Measurements from ENCODE around the gene PRKAG2. TPM values are rescaled to one million over a fixed set of nuclear protein-coding genes. Genes with fewer than 3 reads are reported as not detected.

Gene PRKAG2
- total RNA-seq, 1 donor from 2014 or later = 17.7 TPM

DNA sequence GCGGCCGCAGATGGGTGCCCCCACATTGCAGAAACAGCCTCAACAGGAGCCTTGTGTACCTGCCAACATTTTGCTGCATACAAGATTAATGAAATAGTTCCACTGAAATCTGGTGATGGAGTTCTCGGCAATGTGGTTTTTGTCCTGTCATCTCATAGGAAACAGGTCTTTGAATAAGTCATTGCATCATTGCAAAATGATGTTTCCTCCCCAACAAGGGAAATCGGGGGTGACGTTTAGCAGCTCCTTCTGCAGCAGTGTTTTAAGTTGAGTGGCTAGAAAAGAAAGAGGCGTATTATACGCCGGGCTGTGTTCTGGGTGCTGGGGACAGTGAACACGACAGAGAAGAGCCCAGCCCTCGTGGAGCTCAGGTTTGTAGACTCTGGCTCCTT lies 177.0 kb downstream of the PRKAG2 start:
- intact Hi-C loops (cut with micrococcal nuclease) = no loop called here

DNA sequence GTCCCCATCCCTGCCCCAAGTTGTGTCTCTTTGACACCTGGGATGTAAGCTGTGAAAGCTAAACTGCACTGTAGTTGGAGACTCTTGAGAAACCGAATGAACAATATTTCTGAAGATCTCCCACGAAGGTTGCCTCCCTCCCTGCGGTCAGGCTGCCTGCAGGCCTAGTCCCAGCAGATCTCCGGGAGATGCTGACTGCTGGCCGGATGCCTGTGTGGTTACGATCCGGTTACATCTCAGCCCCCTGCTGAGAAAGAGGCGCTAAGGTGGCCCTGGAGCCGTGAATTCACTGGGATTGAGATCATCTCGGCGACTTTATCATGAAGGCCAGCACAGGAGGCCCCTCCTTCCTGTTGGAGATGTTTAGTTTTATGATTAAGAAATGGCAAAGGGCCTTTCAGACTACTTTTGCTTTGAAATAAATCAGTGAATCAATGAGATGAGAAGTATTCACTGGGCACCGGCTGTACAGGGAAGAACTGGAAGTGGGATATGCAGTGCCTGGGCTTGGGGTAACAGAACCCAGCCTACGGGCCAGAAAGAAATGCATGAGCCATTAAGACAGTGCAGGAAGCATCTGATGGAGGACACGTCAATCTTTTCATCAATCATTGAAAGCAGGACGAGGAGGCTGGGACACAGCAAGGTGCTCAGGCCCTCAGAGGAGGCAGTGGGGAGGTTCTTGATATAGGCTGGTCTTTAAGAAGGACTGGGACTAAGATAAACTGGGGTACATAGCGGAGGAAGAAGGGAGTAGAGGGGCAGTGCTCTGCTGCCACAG lies 177.6 kb downstream of the PRKAG2 start:
- intact Hi-C loops (cut with micrococcal nuclease) = no loop called here

DNA sequence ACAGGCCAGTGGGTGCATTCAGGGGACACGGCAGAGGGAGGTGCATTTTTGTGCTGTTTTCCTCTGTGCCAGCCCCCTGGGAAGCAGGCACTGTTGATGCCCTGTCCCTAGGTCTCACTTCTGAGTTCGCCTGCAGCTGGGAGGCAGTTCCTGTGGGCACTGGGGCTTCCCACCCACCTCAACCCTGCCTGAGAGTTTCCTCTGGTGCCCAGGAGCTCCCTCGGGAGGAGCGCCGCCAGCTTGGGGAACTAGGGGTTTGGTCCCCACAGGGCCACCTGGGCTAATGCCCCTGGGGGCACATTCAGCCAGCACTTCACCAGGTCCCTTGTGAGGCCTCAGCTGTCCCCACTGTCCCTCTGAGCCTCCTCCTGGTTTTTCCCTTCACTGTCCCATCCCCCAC lies 179.0 kb downstream of the PRKAG2 start:
- intact Hi-C loops (cut with micrococcal nuclease) = no loop called here

GRCh38 chr7:151697515-151697895 lies 179.4 kb downstream of the PRKAG2 start:
- intact Hi-C loops (cut with micrococcal nuclease) = no loop called here

DNA sequence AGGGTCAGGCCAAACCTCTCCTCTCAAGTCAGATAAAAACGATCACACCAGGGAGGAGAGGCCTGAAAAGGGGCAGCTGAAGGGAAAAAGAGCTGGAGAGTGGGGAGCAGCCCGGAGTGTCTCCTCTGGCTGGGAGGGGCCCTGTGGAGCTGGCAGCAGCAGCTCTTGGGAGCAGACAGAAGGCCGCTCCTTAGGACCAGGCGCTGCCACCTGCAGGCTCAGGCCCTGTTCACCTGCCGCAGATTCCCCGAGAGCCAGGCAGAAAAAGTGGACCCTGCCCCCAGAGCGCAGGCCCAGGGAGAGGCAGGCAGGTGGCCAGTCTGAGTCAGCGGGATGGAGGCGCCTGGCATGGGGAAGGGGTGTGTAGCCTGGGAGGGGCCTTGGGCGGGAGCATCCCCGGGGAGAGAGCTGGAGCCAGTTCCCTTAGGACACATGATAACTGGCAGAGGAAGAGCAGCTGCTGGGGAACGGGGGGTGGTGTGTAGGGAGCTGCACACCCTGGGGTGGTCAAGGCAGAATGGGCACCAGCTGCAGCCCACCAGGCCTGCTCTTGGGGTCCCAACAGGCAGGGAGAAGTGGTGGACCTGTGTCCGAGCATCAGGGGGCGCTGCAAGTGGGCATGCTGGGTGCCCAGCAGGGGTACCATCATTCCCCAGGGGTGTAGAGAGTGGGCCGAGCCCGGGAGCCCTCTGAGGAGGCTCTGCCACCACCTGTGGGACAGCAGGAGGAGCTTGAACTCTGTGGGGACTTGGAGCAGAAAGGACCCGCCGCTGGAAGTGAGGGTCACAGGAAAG lies 180.0 kb downstream of the PRKAG2 start:
- intact Hi-C loops (cut with micrococcal nuclease) = no loop called here

DNA sequence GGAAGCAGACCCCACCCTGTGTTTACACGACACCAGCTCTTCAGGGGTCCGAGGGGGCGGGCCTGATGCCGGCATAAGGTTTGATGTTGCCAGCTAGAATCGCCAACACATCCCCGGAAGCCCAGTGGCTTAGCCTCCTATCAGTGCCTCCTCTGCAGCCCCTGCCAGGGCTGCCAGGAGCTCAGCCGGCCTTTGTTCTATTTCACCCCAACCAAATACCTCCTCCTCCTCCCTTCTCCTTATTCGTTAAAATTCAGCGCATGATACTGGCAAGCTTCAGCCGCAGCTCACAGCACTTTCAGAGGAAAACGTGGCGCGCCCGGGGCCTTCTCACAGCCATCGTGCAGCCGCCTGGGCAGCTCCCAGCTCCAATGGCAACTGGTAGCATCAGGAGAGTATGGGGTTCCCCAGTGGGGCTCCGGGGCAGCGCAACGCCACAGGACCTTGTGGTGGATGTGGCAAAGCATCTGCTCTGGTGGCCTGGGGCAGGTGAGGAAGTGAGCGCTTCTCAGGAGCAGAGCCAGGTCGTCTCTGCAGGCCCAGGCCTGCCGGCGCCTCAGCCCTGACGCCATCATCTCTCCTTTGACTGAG lies 180.9 kb downstream of the PRKAG2 start:
- intact Hi-C loops (cut with micrococcal nuclease) = no loop called here

GRCh38 chr7:151694828-151695580 lies 181.9 kb downstream of the PRKAG2 start:
- intact Hi-C loops (cut with micrococcal nuclease) = no loop called here

DNA sequence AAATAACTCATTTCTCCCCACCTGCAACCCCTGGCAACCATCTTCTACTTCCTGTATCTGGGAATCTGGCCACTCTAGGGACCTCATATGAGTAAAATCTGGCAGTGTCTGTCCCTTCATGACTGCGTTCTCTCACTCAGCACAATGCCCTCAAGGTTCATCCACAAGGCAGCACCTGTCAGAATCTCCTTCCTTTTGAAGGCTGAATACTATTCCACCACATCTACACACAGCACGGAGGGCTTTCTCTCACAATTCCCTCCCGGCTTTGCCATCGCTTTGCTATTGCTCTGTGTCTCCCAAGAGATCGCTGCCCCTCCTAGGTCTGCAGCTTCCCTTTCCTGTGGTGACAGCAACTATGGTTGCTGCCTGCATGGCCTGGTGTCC lies 182.5 kb downstream of the PRKAG2 start:
- intact Hi-C loops (cut with micrococcal nuclease) = no loop called here

- intact Hi-C loops (cut with micrococcal nuclease) = no loop called here
Measured at GRCh38 chr7:151693140-151693539, 183.8 kb downstream of the PRKAG2 start.

GRCh38 chr7:151692721-151693120 lies 184.2 kb downstream of the PRKAG2 start:
- intact Hi-C loops (cut with micrococcal nuclease) = no loop called here

- intact Hi-C loops (cut with micrococcal nuclease) = no loop called here
Measured at GRCh38 chr7:151691449-151691848, 185.5 kb downstream of the PRKAG2 start.

GRCh38 chr7:151690606-151691005 lies 186.3 kb downstream of the PRKAG2 start:
- intact Hi-C loops (cut with micrococcal nuclease) = no loop called here

DNA sequence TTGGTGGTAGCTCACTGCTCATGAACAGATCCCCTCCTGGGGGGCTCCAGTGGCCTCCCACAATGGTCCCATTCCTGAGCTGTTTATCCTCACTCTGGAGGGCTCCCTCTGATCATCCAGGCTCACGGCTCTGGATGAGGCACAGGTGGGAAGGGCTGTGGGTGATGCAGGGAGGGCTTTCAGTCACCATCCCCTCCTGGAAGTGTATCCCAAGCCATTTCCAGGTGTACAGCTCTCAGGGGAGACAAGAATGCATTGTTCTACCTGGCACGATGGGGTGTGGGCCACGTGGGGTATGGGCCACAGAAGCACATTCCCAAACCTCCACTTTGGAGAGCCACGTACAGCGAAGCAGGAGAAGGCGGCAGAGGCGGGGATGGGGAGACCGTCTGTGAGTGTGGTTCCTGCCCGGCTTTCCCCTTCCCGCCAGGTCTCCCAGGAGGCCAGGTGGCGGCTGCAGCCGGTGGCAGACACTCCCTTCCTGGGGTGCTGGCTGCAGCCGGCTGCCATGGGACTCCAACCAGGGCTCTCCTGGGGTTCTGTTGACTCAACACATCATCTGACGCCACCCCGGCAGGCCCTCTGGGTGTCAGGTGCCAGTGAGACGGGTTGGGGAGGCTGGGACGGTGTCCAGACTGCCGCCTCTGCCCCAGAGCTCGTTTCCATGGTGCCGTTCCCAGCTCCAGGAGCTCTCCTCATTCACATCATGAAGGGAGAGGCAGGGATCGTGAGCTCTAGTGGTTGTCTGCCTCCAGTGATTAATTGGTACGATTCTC lies 187.5 kb downstream of the PRKAG2 start:
- intact Hi-C loops (cut with micrococcal nuclease) = no loop called here

DNA sequence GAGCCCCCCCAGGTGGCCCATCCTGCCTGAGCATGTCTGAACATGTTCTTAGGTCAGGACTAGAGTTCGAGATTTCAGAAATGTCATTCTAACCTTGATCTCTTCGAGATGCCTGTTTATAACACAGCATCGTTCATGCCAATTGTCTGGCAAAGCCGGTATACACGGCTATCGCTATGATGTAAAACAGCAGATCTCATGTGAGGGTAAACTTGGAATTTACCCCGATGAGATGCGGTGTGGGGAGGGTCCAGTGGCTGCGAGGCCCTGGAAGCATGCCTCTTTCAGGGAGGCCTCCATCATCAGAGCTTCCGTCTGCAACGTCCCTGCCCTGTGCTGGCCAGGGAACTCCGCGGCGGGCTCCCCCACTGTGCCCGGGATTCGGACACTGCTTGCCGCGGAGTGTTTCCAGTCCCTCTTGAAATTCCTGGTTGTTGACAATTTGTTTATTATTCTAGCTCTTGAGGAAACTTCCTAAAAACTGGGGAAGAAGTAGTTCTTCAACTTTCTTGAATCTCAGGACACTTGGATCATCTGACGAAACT lies 188.6 kb downstream of the PRKAG2 start:
- intact Hi-C loops (cut with micrococcal nuclease) = no loop called here

- intact Hi-C loops (cut with micrococcal nuclease) = no loop called here
Measured at GRCh38 chr7:151687523-151688235, 189.2 kb downstream of the PRKAG2 start.

- intact Hi-C loops (cut with micrococcal nuclease) = no loop called here
Measured at GRCh38 chr7:151686826-151687225, 190.1 kb downstream of the PRKAG2 start.

- intact Hi-C loops (cut with micrococcal nuclease) = no loop called here
Measured at GRCh38 chr7:151686016-151686766, 190.7 kb downstream of the PRKAG2 start.

DNA sequence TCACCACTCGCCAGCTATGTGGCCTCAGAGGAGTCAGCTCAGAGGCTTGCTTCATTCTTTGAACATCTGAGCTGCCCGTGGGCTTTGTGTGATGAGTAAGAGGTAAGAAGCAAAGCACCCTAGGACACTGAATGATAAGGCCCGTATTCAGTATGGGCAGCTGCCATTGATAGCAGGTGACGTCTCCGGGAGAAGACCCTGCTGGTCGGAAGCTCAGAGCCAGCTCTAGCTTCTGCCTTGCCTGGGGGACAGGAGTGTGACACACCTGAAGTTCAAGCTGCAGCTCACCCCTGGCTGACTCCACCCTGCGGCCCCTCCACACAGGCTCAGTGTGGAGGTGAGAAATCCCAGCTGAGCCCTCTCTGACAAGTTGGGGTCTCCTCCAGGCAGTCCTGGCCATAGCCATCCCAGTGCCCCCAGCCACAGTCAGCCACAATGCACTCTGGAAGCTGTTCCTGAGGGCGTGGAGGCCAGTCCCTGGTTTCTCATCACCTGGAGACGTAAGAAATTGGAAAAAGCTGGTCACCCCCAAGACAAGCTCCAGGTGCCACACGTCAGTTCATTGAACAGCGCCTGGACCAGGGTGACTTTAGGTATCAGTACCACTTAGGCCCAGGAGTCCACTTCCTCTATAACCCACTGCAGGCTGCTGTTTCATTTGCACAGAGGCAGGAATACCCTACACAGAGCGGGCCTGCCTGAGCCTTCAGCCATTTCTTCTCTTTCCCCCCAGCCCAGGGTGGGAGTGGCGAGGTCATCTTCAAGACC lies 192.3 kb downstream of the PRKAG2 start:
- intact Hi-C loops (cut with micrococcal nuclease) = no loop called here

Measured in T-helper 1 cell treated with Interleukin-12 subunit alpha and Interleukin-12 subunit beta and Interleukin-4 antibody, amounts not matched to agents 30 ng/mL and 1 ng/mL, for 36 hours (primary cell).